NCI-H748 (cell line): Measurements from ENCODE around the gene RAB20.
"Not testable (repeated sequence)": the region's sequence is repeated elsewhere in the genome, so short reads cannot be mapped to it uniquely, and the experiment has no call there.

ENCODE experiments used
- DNase-seq: peaks from one replicate; lab custom pipeline; 2025; ENCODE audit not compliant: unreplicated experiment; lab: John Stamatoyannopoulos, UW

The RAB20 gene

DNA sequence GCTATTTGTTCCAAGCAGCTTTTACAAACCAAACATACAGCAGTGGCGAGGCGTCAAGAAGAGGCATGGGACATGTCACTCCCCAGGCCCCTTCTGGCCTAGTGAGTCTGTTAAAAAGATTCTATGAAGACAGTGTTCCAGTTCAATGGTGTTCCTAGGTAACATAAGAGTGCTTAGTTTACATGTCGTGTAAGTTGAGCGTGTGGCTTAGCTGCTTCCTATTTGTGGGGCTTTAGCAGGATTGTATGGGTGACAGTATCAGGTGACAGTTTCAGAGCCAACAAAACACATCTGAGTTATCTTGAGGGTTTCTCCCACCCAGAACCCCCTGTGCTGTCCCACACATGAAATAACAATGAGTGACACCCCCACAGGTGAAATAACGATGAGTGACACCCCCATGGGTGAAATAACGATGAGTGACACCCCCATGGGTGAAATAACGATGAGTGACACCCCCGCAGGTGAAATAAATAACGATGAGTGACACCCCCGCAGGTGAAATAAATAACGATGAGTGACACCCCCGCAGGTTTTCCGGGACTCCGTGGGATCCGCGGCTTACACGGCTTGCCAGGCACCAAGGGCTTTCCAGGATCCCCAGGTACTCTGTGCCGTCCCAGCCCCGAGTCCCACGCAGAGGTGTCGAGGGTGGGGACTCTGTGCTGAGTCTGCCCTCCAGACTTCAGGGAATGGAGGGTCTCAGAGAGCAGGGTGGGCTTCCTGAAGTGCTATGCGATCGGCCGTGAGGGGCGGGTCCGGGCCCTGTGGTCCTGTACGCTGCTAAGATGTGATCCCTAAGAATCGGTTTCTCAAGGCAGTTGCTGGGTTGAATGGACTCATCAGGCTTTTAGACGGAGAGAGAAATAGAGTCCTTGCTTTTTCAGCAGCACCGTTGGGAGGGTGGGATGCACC, 68.6 kb downstream of the RAB20 start:
- DNase-seq = no peak

DNA sequence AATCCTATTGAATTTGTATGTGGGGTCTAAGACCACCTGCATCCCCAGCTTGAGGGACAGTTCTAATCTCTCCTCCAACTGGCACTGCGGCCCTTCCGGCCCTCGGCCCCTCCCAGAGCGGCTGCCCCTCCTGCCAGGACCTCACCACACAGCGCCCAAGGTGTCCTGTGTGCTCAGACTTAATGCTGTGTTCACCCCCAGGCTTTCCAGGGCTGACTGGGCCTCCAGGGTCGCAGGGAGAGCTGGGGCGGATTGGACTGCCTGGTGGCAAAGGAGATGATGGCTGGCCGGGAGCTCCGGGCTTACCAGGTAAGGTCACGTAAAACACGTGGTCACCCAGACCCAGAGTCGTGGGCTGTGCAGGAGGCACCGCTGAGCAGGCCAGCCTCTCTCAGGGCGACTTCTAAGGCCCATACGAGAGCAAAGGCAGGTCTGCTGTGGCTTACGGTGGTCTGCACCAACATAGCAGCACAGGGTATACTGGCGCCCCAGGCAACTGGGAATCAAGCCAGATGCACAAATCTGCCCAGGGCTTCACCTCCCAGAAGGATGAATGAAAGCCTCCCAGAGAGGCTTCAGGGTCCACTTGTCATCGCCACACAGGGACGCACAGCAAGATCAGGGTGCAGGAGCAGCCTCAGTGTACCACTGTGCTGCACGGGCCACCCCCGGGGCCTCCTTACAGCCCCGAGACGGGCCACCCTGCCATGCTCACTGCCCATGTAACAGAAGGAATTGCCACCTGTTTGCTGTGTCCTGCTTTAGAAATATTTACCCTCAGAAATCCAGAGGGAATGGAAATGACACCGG, 69.4 kb downstream of the RAB20 start:
- DNase-seq = no peak

DNA sequence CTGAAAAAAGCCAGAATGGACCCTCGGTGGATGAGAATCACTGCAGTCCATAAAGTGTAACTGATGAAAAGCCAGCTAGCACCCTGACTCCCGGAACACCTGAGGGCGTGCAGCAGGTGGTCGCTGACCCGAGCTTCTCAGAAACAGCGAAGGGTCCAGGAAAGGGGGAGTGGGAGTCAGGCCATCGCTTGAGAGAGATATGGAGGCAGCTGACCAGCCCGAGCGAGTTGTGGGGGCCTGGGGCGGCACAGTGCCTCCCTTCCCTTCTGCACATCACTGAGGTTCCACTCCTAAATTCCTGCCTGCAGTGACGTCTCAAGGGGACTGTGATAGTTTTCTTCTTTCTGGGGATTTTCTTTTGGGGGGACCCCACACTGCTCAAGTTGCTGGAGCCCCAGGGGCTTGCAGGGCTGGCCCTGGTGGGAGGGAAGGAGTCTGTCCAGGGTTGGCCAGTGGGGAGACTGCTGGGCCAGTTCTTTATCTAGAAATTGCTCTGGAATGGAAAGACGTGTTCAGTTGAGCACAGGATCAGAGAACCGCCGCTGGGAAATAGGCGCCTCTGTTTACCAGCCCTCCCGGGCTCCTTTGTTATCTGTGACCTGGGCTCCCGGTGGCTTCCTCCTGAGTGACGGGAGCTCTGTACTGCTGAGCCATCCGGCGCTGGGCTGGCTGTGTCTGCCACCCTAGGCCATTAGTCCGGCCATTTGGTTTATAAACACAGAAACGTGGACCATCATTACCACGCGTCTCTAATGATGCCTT, 71.3 kb downstream of the RAB20 start:
- no peak for DNase-seq

DNA sequence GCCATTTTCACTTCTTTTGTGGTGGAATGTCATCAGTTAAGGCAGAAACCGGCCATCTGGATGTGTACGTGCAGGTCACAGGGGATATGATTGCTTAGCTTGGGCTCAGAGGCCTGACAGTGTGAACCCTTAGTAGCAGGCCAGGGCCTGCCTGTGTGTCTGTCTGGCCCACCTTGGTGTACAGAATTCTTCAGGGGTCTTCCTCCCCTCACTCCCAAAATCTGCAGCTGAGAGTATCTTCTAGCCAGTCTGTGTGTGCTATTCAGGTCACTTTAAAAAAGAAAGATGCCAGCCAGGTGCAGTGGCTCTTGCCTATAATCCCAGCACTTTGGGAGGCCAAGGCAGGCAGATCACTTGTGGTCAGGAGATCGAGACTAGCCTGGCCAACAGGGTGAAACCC, 74.6 kb downstream of the RAB20 start:
- not testable (repeated sequence) for DNase-seq

DNA sequence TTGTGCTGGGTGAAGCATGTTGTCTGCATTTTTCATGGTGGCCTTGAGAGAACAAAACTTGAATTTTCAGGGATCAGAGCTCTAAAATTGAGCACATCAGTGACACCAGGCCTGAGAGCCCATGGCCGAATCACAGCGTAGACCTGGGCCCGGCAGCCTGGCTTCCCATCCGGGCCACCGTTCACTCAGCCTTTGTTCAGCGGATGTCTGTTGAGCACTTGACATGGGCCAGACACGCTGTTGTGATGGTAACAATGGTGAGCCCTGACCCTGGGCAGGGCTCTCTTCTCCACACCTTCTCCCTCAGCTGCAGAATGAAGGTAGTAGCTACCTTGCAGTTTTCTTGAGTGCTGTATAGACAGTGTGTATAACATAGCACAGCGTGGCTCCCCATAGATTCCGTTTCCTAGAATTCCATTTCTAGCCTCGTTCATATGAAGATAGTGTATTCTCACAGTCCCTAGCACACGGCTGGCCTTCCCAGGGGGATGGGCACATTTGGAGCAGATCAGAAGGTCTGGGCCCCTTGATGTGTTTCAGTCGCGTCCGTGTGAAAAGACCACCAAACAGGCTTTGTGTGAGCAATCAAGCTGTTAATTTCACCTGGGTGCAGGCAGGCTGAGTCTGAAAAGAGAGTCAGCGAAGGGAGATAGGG, 75.3 kb downstream of the RAB20 start:
- no peak for DNase-seq

DNA sequence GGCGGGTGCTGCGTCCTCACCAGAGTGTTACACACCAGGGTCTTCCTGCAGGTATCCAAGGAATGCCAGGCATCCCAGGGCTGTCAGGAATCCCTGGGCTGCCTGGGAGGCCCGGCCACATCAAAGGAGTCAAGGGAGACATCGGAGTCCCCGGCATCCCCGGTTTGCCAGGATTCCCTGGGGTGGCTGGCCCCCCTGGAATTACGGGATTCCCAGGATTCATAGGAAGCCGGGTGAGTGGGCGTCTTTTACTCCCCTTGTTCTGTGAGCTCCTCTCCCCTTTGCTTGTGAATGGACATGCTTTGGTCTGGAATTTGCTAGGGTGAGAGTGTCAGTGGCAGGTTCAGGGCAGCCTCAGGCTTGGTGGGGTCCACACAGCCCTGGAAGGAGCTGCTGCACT, 75.9 kb downstream of the RAB20 start:
- no peak for DNase-seq

DNA sequence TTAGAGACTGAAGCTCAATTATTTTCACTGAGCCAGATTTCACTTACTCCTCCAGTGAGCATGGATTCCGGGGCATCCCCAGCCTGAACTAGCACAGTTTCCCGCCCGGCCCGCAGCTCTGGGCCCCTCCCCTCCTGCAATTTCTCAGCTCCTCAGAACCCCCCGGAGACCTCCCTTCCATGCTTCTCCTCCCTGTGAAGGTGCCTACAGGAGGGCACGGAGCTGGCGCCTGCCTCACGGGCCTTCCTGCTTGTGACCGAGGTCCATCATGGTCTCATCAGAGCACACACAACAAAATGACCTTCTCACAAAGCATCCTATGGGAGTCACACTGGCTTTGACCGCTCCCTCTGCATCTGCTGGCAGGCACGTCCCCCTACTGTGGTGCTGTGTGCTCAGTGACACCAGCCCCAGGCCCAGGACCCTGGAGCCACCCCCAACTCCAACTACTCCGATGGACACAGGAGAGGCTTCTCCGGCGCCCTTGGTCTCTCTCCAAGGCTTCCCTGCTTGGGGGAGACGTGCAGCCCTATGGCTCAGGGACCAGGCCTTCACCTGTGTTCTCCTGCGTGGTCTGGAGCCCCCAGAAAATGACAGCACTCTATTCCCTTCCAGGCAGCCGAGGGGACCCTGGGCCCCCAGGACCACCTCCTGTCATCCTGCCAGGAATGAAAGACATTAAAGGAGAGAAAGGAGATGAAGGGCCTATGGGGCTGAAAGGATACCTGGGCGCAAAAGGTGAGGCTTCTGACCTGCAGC, 77.1 kb downstream of the RAB20 start:
- no peak for DNase-seq

DNA sequence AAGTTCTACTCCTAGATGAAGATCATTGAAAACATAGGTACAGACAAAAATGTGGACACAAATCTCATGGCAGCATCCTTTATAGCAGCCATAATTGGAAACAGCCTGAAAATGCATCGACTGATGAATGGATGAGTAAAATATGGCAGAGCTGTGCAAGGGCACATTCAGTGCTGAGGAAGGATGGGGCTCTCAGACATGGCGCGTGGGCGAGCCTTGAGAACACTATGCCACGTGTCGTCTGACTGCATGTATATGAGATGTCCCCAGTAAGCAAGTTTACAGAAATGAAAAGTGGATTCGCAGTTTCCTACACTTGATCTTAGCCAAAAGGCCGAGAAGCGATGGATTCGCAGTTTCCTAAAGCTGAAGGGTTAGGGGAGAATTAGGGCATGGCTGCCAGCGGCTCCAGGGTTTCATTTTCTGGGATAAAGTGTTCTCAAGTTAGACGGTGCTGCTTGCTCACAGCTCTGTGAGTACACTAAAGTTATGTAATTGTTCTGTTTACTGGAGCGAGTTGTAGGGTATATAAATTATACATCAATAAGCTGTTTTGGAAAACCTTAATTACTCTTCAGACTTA, 78.0 kb downstream of the RAB20 start:
- DNase-seq = no peak

DNA sequence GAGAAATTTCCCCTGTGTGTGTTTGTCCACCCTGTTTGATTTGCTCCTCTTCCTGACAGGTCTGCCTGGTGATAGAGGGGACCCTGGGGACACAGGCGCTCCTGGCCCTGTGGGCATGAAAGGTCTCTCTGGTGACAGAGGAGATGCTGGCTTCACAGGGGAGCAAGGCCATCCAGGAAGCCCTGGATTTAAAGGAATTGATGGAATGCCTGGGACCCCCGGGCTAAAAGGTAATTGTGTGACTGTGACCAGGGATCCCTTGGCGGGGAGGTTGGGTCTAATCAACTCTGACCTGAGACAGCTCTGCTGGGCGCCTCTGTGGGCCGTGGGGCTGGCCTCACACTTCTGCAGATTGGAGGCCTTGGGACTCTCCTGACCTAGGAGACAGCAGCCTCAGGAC, 81.4 kb downstream of the RAB20 start:
- DNase-seq = no peak

DNA sequence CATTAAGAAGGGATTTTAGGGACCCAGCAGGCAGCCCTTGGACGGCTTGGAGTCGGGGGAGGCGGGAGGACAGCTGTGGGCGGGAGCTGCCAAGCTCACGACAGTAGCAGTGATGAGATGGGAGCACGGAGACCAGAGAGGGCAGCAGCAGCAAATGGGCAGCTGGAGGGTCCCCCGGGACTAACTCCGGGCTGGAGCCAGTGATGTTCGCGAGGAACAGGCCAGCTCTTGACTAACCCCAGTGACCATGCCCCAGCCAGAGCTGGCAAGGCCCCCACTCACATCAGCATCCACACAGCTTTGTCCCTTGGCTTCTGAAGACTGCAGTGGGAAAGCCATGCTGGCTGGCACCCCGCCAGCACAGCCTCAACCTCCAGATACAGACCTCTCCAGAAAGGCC, 81.9 kb downstream of the RAB20 start:
- no peak for DNase-seq

DNA sequence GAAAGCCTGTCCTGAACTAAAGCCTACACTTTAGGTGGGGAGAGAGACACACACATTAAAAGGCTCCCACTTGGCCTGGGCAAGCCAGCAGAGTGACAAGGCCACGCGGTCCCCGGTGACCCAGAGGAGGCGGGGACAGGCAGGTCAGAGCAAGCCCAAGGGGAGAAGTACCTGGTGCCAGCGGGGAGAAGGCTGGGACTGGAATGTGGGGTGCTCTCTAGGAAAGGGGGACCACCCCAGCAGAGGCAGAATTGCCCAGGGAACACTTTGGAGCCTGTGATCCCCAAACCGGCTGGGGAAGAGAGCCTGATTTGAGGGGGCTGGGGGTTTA, 82.3 kb downstream of the RAB20 start:
- DNase-seq = no peak

DNA sequence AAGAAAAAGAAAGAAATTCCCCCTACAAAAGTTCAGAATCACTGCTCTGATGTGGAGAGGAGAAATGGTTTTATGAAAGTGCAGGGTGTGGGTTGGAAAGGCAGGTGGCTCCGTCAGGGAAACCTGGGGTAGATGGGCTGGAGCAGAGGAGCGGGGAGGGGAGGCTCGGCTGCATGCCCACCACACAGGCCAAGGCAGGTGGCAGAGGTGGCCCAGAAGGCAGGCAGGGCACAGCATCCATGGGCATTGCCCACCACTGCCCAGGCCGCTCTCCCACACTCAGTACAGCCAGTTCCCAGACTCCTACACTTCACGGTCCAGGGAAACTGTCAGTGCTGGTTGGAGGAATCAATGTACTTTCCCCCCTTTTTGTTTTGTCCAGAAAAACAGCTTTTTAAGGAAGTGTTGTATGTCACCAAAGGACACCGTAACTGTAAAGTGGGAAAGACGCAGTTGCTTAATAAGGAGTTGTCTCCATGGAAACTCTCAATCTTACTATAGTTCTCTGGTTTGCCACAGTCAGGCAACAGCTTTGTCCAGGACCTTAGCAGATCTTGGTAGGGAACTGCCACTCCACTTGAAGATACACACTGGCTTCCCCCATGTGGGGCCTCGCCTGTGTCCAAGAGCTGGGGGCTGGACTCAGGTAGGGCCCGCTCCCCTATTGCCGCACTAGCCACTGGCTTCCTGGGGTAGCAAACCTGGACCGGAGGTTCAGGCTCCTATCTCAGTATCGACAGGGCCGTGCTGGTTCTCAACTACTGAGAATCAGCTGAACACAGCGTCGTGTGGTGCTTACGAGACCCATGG, 82.9 kb downstream of the RAB20 start:
- DNase-seq = no peak

DNA sequence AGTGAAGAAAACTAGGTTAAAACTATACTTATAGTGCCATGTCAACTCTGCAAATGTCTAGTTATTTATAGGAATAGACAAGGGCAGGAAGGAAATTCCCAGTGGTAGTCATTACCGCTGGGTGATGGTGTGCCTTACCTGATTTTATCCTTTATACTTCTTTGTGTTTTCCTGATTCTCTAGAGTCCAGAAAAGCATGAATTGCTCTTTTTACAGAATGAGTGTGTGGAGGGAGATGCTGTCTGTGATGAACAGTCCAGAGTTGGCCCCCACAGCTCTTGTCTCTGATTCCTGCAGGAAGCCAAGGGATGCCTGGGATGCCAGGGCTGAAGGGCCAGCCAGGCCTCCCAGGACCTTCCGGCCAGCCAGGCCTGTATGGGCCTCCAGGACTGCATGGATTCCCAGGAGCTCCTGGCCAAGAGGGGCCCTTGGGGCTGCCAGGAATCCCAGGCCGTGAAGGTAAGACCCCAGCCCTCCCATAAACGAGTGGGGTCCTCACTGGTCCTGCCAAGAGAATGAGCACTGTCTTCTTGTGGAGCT, 83.7 kb downstream of the RAB20 start:
- no peak for DNase-seq

DNA sequence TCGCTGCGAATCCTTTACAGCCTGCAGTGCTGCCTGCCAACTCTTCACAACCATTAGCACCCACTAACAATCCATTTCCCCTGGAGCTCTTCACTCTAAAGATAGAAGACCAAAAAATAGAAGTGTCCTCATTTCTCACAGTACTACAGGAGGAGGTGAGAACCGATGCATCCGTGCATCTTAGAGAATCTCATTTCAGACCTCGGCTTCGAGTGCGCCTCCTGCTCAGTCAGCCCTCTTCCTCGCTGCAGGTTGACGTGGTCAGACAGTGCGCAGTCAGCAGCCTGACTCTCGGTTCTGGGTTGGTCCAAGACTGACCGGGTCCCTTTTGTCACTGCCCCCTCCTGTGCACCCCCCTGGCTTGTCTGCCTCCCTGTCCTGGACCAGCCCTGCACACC, 85.3 kb downstream of the RAB20 start:
- DNase-seq = no peak

DNA sequence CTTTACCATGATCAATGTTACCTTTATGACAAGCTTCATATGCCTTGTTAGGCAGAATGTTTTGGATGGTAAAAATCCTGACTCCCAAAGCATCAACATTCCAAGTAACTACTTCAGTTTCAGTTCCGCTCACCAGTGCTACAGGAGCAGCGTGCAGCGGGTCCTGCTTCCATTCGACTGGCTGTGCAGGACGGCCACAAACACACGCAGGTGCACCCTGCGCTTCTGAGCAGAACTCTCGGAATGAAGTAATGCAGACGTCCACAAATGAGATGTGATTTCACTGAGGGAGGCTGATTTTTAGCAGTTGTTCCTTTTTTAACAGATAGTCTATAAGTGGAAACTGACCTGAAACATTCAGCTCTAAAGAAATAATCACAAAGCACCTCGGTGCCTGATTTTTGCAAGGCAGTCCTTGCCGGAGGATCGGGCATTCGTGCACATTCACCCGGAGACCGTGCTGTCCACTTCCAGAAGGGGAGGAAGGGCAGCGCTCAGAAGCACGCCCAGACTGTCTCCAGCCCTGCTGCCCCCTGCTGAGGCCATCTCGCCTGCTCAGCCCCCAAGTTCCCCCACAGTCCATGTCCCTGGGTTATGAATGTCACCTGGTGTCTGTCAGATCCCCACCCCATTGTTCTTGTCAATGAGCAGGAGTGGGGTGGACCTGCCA, 85.8 kb downstream of the RAB20 start:
- DNase-seq = no peak

DNA sequence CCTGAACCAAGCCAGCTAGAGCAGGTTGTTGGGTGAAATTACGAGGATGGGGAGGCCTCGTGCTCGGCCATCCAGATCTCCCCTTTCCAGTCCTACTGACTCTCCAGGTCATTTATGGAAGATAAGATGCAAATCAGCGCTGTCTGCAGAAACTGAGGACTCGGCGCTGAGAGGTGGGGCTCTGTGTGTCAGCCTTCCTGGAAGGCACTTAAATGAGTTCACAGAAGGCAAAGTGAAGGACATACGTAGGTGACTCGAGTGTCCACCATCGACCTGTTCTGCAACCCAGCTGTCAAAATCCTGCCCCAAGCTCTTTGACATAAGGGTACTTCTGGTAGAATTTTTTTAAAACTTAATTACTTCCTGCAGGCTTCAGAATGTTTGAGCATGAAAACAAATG, 86.4 kb downstream of the RAB20 start:
- no peak for DNase-seq

DNA sequence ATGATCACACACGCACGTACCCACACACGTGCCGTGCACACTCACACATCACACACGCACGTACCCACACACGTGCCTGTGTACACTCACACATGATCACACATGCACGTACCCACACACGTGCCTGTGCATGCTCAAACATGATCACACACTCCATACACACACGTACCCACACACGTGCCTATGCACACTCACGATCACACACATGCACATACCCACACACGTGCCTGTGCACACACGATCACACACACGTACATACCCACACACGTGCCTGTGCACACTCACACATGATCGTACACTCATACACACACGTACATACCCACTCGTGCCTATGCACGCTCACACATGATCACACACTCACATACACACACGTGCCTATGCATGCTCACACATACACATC, 86.8 kb downstream of the RAB20 start:
- DNase-seq = no peak
